A549 (cell line): ENCODE data around the gene BCO1.

Experiments used
- CHD2 ChIP-seq: fragments of 150-350 bp; IDR thresholded peaks from 2 replicates; pipeline ENCODE4 v1.6.1; 2014; ENCODE audit warnings: low read length; ENCODE audit not compliant: partially characterized antibody
- CTCF ChIP-seq: fragments of >200 bp; sonication (Bioruptor Twin); formaldehyde crosslinking; IDR thresholded peaks from 3 replicates; pipeline ENCODE4 v1.5.1; 2016
- MAFK ChIP-seq: fragments of 450-650 bp; IDR thresholded peaks from 2 replicates; pipeline ENCODE4 v1.6.1; 2014; ENCODE audit not compliant: partially characterized antibody
- NFE2L2 ChIP-seq: fragments of 150-350 bp; conservative IDR thresholded peaks from 2 replicates; pipeline ENCODE4 v1.6.1; 2014; ENCODE audit warnings: low read length
- PHF8 ChIP-seq: fragments of 200-600 bp; sonication (generic); IDR thresholded peaks from 2 replicates; pipeline ENCODE4 v1.6.1; 2016; ENCODE audit warnings: low read depth, mild to moderate bottlenecking, antibody characterized with exemption, moderate library complexity, borderline replicate concordance
- POLR2A ChIP-seq: IDR thresholded peaks from 2 replicates; pipeline ENCODE4 v1.6.1; 2012; ENCODE audit warnings: mild to moderate bottlenecking, low read length
- POLR2AphosphoS2 ChIP-seq: conservative IDR thresholded peaks from 2 replicates; pipeline ENCODE4 v1.6.1; 2012; ENCODE audit warnings: low read length, improper control_type of control experiment, inconsistent platforms
- RAD21 ChIP-seq, 2 experiments: fragments of >200 bp in 1 of 2; sonication (Bioruptor Twin) in 1 of 2; formaldehyde crosslinking in 1 of 2; IDR thresholded peaks in 1 of 2; conservative IDR thresholded peaks in 1 of 2; 2 replicates in 1 of 2; 3 replicates in 1 of 2; pipeline ENCODE4 v1.6.1; 2012 to 2018; ENCODE audit warnings: inconsistent platforms in 1 of 2
- TF ChIP-seq, protein P1 (sequence below): IDR thresholded peaks from 2 replicates; pipeline ENCODE4 v1.6.1; 2012
- TF ChIP-seq, protein P2 (sequence below): fragments of 250-450 bp; sonication (Bioruptor Pico); IDR thresholded peaks from 2 replicates; pipeline ENCODE4 v1.5.0; 2021; ENCODE audit warnings: mild to moderate bottlenecking, moderate library complexity, borderline replicate concordance

- no peak for TF ChIP-seq NFE2L2
- TF ChIP-seq CTCF = no peak
- no peak for TF ChIP-seq POLR2AphosphoS2
- TF ChIP-seq CHD2 = no peak
- TF ChIP-seq RAD21 (conservative IDR thresholded peaks at IDR 0.05 in 1 of 2, IDR thresholded peaks at IDR 0.05 in 1 of 2) = no peak
- no peak for TF ChIP-seq MAFK
- TF ChIP-seq, protein P1, sequence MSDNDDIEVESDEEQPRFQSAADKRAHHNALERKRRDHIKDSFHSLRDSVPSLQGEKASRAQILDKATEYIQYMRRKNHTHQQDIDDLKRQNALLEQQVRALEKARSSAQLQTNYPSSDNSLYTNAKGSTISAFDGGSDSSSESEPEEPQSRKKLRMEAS = no peak
- TF ChIP-seq PHF8 = no peak
- TF ChIP-seq POLR2A = no peak
- TF ChIP-seq, protein P2, sequence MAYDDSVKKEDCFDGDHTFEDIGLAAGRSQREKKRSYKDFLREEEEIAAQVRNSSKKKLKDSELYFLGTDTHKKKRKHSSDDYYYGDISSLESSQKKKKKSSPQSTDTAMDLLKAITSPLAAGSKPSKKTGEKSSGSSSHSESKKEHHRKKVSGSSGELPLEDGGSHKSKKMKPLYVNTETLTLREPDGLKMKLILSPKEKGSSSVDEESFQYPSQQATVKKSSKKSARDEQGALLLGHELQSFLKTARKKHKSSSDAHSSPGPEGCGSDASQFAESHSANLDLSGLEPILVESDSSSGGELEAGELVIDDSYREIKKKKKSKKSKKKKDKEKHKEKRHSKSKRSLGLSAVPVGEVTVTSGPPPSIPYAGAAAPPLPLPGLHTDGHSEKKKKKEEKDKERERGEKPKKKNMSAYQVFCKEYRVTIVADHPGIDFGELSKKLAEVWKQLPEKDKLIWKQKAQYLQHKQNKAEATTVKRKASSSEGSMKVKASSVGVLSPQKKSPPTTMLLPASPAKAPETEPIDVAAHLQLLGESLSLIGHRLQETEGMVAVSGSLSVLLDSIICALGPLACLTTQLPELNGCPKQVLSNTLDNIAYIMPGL (CRISPR knock-in tag) = no peak
Observed at GRCh38 chr16:81216114-81216513, 22.4 kb upstream of the BCO1 start.
